A673 (cell line): Measurements from ENCODE around the gene TSHB.

Experiments used
- EZH2 ChIP-seq: fragments of 200-600 bp; sonication (generic); IDR thresholded peaks from 2 replicates; pipeline ENCODE4 v1.6.1; 2017; ENCODE audit warnings: borderline replicate concordance, low read depth, mild to moderate bottlenecking, mixed read lengths, antibody characterized with exemption, low read length; ENCODE audit not compliant: poor library complexity, severe bottlenecking
- TF ChIP-seq, protein P1 (sequence below): fragments of 300-800, 200-600 bp; sonication (generic); conservative IDR thresholded peaks from 2 replicates; pipeline ENCODE4 v1.5.1; 2017; ENCODE audit warnings: low read depth, mild to moderate bottlenecking, antibody characterized with exemption, low read length, moderate library complexity, mixed read lengths

- TF ChIP-seq, protein P1, sequence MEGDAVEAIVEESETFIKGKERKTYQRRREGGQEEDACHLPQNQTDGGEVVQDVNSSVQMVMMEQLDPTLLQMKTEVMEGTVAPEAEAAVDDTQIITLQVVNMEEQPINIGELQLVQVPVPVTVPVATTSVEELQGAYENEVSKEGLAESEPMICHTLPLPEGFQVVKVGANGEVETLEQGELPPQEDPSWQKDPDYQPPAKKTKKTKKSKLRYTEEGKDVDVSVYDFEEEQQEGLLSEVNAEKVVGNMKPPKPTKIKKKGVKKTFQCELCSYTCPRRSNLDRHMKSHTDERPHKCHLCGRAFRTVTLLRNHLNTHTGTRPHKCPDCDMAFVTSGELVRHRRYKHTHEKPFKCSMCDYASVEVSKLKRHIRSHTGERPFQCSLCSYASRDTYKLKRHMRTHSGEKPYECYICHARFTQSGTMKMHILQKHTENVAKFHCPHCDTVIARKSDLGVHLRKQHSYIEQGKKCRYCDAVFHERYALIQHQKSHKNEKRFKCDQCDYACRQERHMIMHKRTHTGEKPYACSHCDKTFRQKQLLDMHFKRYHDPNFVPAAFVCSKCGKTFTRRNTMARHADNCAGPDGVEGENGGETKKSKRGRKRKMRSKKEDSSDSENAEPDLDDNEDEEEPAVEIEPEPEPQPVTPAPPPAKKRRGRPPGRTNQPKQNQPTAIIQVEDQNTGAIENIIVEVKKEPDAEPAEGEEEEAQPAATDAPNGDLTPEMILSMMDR = no peak
- no peak for TF ChIP-seq EZH2
These were observed 6.0 kb upstream of the TSHB start for GRCh38 chr1:115023593-115023992.
